Esophagus mucosa (tissue), 1 donor: ENCODE data around the gene CACNA2D1. TPM values are rescaled to one million over a fixed set of nuclear protein-coding genes. Genes with fewer than 3 reads are reported as not detected.
A peak's percentile ranks its signal among the peaks of the same experiment; 100 is the strongest.

Experiments used
- ATAC-seq: fragments of 200-7000 bp; cut with Tn5 transposase; one replicate; pipeline ENCODE4 v1.9.1; 2020
- total RNA-seq: library from RNA; stranded (reverse); gene quantifications from one replicate; pipeline ENCODE4 v1.2.4, GENCODE V29; 2023
- donor health status: DM: yes; HTN: yes; CAD: no.

CACNA2D1 gene
- total RNA-seq, 1 donor from 2014 or later, result 2.2 TPM

DNA sequence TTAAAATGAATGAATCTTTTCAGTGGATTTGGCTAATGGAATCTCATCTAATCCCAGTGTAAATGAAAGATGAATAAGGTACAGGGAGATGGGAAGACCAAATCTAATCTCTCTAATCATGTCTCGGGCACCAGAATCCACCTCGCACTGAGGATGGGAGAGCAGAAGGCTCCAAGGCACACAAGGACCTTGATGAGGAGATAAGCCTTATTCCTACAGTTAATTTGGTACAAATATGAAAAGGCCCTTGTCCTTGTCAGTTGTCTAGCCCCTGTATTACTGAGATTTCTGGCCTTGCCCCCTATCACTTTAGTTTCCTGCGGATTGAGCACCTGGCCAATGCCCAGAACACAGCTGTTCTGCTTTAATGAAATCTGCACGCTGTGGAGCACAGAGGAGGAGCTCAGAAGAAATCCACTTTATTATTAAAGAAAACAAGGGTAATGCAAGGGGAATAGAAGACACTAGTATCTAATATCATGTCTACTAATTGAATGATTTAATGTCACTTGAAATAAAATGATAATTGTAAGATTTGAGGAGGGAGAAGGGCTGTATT lies 352.4 kb downstream of the CACNA2D1 start:
- ATAC-seq, result no peak

- no peak for ATAC-seq
Observed at GRCh38 chr7:82087099-82087498, 356.5 kb downstream of the CACNA2D1 start.

DNA sequence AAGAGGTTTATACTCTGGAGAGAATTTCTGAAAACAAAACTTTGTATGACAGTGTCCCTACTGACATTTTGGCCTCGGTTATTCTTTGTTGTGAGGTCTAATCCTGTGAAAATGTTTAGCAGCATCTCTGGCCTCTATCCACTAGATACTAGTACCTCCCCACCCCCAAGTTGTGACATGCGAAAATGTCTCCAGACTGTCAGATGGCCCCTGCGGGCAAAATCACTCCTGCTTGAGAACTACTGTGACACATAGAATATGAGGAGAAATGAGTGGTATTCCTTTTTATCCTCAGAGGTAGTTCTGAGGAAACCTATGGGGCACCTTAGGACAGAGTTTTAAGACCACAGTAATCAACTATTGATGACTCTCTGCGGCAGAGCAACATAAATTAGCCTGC lies 358.5 kb downstream of the CACNA2D1 start:
- no peak for ATAC-seq

- ATAC-seq, result no peak
Observed at GRCh38 chr7:82081644-82082224, 361.8 kb downstream of the CACNA2D1 start.

DNA sequence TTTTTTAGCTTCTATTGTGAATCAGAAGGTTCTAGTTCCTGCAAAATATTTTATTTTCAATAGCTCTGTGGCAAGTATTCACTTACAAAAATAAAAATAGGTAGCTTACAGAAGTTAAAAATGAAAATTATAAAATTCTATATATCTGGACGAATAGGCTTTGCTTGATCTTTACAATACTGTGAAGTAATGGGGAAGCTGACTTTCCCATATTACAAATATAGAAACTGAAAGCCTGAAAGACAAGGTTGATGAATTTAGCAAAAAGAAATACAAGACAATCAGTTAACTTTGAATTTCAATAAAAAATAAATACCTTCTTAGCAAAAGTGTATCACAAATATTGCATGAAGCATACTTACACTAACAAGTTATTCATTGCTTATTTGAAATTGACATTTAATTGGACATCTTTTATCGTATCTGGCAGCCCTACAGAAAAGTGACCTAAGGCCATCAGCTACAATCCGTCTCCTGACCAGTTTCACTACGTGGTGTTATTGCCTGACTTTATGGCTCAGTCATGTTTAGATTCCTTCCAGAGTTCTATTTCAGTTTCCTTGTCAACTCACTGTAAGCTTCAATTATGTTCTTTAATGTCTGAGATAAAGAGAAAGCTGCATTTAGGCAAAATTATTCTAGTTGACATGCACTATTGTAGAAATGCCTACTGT lies 363.2 kb downstream of the CACNA2D1 start:
- ATAC-seq, result no peak

GRCh38 chr7:82079527-82079926 lies 364.1 kb downstream of the CACNA2D1 start:
- ATAC-seq, result no peak

DNA sequence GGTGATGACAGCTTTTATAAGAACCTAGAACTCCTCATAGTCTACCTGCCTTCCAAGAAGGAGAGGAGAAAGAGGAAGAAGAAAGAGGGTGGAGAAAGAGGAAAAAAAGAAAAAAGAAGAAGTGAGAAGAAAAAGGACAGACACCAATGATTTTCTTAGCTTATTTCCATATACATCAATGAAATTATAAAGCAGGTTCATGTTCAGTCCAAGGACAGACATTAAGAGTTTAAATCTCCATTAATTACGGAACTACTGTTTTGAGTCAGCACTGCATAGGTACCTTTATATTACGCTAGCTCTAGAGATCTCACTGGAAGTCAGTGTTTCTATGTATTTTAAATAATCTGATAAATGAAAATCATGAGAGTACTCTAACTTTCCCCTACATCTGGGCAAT lies 364.8 kb downstream of the CACNA2D1 start:
- no peak for ATAC-seq

DNA sequence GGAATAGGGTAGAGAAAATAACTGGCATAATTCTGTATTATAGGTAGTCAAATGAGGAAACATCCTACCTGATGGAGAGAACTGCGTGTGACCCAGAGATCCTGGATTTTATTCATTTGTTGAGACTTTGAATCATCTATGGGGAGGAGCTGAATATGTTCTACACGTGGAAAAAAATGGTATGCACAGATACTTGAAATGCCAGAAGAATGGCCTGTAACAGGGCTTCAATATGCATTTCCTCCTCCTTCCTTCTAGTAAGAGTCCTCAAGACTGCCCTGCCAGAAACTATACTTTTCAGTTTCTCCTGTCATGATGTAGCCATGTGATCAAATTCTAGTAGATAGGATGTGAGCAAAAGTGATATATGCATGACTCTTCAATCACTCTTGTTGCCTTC lies 372.1 kb downstream of the CACNA2D1 start:
- ATAC-seq, result no peak

DNA sequence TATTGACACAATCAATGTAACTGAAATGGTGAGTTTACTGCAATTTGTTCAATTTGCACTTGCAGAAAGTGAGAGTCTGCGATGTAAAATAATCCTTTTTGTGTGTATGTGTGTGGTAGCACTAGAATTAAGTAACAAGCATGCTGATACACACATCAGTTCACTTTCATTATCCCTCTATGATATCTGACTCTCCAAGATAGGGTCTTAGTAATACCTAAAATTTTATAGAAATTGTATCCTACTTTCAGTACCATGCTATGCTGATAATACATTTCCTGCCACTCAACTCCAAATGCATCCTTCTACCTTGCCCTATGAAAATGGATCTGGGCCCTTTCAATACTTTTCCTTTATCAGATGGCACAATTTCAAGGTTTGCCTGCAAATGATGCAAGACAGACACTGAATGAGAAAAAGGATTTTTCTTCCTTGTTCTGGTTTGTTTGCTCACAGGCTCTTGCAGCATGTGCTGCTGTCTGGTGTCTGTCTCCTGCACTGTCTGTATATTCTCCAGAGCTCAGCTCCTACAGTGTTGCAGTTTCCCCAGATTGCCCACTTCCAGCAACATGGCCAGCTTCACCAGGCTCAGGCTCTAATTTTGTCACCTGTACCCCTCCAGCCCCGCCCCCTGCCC lies 375.8 kb downstream of the CACNA2D1 start:
- no peak for ATAC-seq

- ATAC-seq, result no peak
Observed at GRCh38 chr7:82057476-82057875, 386.1 kb downstream of the CACNA2D1 start.

GRCh38 chr7:82056282-82056681 lies 387.3 kb downstream of the CACNA2D1 start:
- no peak for ATAC-seq

GRCh38 chr7:82054544-82054943 lies 389.0 kb downstream of the CACNA2D1 start:
- ATAC-seq, result no peak

DNA sequence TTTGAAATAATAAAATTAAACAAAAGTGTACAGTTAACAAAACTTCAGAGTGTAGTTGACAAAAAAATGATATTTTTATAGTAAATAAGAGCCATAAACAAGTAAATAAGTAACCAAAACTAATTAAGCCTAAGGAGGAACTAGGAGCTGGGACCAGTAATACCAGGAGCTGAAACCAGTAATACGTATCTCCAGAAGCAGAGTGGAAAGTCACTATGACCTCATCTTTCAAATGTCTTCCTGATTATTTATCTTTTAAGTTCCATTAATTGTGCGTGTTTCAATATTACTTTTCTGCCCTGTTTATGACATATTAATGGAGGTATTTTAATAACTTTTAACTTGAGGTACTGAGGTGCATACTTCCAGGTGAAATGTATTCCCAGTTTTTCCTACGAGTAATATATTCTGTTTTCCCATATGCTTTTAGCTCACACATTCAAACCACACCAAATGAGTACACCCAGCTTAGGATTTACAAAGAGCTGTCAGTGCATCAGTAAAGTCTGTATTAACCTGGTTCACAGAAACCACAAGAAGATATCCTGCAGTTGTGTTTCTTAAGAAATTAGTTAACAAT lies 390.0 kb downstream of the CACNA2D1 start:
- ATAC-seq, result no peak

GRCh38 chr7:82051601-82052000 lies 392.0 kb downstream of the CACNA2D1 start:
- no peak for ATAC-seq

- no peak for ATAC-seq
Observed at GRCh38 chr7:82050792-82051191, 392.8 kb downstream of the CACNA2D1 start.

- ATAC-seq, result peak; percentile 65
Observed at GRCh38 chr7:82049891-82050533, 393.6 kb downstream of the CACNA2D1 start.

GRCh38 chr7:82049442-82049841 lies 394.1 kb downstream of the CACNA2D1 start:
- no peak for ATAC-seq

DNA sequence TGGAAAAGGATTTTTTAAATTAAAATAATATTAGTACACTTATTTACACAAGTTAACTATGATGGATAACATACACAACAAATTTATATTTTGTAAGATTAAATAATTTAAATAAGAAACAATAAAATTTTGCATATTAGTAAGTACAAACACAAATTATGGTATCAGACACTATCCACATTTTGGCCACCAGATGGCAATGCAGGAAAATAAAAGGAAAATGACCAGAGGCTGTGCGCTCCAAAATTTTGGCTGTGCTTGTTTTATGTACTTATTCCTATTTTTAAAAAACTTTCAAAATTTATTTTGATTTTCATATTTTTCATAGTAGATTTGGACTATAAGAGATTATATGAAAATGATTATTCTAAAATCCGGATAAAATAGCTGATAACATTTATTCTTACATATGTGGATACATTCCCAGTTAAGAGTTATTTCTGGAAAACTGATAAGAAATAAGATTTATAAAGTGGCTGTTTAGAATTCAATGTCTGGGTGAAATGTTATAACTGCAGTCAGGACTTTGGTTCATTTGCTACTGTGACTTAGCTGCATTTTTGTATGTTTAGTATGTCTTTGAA lies 399.0 kb downstream of the CACNA2D1 start:
- ATAC-seq, result no peak

DNA sequence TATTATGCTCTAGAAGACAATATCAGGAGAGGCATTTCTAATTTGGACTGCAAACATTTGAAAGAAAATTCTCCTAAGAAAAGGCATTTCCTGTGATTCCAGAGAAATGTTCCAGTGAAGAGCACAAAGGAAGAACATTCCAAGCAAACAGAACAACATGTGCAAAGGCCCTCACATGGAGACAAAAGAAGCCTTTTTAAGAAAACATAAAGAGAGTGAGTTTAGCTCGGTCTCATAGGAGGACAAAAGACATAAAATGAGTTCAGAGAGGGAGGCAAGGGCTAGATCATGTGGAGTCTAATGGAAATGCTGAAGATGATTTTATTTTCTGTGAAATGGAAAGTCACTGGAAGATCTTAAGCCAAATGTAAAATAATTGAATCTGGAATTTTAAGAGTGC lies 404.0 kb downstream of the CACNA2D1 start:
- no peak for ATAC-seq

DNA sequence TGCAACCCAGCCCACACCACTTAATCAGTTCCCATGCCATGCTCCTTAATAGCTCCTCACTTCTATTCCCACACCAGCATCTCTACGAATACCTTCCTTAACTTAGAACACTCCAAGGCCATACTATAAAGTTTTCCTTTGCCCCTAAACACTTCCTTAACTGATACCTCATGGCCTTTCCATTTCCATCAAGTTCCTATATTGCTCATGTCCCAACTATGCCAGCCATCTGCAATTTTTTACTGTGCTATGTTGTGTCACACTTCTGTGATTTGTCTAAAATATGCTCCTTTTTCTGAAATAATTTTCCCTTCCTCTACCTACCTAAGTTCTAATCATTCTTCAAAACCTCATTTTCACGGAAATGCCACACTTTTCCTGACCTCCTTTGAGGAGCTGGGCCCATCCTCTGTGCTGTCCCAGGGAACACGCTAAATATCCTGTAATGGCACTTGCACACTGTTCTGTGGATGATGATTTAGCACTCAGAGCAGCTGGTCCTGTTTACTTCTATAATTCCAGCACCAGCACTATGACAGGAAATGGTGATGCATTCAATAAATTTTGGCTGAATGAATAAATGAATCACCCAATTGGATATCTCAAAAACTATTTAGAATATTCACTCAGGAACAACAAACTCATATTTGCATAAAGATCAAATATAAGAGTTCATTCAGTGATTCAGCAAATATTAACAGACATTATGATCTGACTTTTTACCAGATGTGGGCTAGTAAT lies 407.3 kb downstream of the CACNA2D1 start:
- no peak for ATAC-seq

DNA sequence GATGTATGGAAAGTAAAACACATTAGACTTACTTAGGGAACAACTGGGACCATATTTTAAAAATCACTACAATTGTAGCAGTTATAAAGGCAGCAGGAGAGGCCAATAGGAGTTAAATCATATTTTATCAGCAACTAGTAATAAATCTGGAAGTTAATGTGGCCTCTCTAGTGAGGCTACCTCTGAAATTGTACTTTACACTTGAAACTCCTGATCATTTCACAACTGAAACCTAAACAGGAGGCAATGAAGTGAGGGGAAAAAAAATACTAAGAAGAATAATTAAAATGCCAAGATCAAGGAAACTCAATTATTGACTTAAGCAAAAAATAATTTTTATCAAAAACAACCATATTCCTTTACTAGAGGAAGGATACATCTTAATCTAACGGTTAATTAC lies 408.1 kb downstream of the CACNA2D1 start:
- ATAC-seq, result no peak

- ATAC-seq, result no peak
Observed at GRCh38 chr7:82032901-82033300, 410.7 kb downstream of the CACNA2D1 start.
